Measurements from ENCODE around the gene FAM234B.
"Not testable (repeated sequence)": the region's sequence is repeated elsewhere in the genome, so short reads cannot be mapped to it uniquely, and the experiment has no call there.

Gene FAM234B

DNA sequence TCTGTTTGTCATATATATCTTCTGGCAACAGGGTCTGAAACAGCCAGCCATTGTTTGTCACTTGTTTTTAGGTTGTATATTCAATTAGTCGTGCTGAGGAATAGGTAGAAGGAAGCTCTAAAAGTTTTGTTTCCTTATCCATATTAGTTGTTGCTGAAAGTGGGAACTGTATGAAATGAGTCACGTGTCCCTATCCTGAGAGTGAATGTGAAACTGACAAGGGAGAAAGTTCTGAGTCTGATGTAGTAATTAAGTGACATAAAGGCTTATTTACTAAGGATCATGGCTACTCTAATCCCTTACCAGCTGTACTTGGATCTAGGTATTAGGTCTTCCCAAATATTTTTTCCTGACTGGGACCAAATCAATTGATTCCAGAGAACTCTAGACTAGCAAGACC is 16.4 kb downstream of the FAM234B start:
- DNase-seq (ENCODE audit: low read depth in 3 of 3): no peak

- no peak for DNase-seq (ENCODE audit: low read depth in 3 of 3)
These were observed 17.2 kb downstream of the FAM234B start for GRCh38 chr12:13061377-13061776.

DNA sequence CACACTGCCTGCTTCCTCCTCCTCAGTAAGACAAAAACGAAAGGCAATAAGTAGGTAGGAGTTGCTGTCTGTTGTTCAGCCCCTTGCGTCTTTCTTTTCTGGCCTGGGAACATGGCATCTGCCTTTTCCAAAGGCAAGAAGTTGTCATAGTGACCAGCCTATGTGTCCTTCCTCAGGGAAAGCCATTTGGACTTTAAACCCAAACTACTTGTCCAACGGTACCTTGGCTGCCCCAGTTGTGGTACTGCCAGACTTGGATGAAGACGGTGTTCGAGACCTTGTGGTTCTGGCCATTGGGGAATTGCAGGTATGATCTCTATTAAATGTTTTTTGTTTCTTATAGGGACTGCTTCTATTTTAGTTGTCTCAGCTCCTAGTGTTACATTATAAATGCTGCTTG is 18.5 kb downstream of the FAM234B start:
- DNase-seq (ENCODE audit: low read depth in 3 of 3): no peak

- no peak for DNase-seq (ENCODE audit: low read depth in 3 of 3)
These were observed 21.8 kb downstream of the FAM234B start for GRCh38 chr12:13066014-13066413.

DNA sequence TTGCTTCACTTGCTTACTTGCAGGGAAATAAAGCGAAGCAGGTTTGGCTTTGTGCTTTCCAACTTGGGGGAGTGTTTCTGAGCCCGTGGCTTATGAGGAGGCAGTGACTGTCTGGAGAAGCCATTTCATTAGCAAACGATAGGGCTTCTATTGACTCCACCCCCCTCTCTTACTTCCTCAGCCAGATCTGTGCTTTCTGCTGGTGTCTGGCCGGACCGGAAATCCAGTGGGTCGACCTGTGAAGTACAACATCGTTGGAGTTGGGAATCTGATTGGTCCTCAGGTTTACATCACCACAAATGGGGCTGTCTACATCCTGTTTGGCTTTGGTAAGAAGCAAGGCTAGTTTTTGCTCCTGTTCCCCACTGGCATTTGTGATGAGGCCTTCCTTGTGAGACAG is 22.3 kb downstream of the FAM234B start:
- DNase-seq (ENCODE audit: low read depth in 3 of 3): no peak

DNA sequence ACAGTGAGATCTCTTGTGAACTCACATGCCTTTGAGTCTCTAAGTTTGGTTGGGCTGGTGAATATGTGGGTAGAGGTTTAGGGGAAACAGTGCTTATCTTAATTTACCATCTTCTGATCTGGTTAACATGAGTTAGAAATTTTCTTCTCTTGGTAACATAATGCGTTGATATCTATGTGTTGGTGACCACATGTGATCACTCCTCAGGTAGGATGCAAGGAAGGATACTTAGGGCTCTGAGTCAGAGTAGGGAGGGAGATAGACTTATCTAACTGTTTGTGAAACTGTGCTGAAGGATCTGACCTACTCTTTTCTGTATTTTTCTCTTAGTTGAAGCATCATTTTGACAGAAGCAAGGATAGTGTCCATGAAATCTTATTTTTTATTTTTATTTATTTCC is 23.1 kb downstream of the FAM234B start:
- no peak for DNase-seq (ENCODE audit: low read depth in 3 of 3)

- DNase-seq (ENCODE audit: low read depth in 3 of 3): no peak
These were observed 25.2 kb downstream of the FAM234B start for GRCh38 chr12:13069380-13069779.

- no peak for DNase-seq (ENCODE audit: low read depth in 3 of 3)
These were observed 27.4 kb downstream of the FAM234B start for GRCh38 chr12:13071305-13072280.

- DNase-seq (ENCODE audit: low read depth in 3 of 3): no peak
These were observed 29.0 kb downstream of the FAM234B start for GRCh38 chr12:13073173-13073572.

- no peak for DNase-seq (ENCODE audit: low read depth in 3 of 3)
These were observed 30.4 kb downstream of the FAM234B start for GRCh38 chr12:13074396-13075117.

DNA sequence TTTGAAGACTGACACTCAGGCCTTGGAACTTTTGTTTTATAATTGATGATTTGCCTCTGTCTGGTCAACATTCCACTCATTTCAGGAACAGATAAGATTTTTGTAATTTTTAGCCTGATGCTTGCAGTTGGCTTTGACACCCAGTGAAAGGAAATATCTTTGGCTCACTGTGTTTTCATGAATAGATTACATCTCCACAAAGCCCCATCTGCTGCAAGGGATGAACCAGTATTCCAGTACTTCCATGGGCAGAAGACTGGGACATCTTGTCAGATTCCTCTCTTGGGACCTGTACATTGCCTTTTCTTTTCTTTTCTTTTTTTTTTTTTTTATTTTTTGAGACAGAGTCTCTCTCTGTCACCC is 30.9 kb downstream of the FAM234B start:
- DNase-seq (ENCODE audit: low read depth in 3 of 3): no peak

DNA sequence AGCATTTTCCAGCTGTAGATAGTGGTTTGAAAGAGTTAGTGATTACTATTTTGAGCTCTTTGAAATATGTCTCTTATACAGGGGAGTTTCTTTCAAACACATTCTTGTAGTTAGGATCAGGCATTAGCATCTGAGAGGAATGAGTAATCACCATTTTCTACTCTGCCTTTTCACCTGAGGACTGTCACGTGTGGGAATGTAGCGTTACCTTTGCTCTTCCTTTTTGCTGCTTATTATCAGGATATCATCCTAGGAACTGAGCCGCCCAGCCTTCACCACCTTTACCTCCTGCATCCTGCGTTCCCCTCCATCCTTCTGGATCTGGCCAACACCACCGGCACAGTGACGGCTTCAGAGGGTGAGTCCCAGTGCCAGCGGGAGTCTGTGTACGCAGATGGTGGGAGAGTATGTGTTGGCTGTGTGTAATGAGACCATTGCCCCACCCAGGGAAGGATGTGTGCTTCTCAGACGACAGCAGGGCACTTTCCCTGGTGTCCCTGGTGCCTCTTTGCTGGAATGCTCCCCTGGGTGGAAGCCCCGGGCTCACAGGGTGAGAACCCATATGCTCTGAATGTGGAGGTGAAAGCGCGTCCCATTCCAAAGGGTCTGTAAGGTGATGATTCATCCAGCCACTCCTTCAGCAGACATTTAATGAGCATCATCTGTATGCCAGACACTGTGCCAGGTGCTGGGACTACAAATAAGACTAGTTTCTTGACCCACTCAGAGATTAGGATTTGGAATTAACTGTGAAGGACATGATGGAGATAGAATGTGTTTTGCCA is 31.8 kb downstream of the FAM234B start:
- no peak for DNase-seq (ENCODE audit: low read depth in 3 of 3)

GRCh38 chr12:13079440-13079906 is 35.3 kb downstream of the FAM234B start:
- DNase-seq (ENCODE audit: low read depth in 3 of 3): no peak

GRCh38 chr12:13080266-13080665 is 36.1 kb downstream of the FAM234B start:
- no peak for DNase-seq (ENCODE audit: low read depth in 3 of 3)

- DNase-seq (ENCODE audit: low read depth in 3 of 3): no peak
These were observed 38.7 kb downstream of the FAM234B start for GRCh38 chr12:13082861-13083260.

DNA sequence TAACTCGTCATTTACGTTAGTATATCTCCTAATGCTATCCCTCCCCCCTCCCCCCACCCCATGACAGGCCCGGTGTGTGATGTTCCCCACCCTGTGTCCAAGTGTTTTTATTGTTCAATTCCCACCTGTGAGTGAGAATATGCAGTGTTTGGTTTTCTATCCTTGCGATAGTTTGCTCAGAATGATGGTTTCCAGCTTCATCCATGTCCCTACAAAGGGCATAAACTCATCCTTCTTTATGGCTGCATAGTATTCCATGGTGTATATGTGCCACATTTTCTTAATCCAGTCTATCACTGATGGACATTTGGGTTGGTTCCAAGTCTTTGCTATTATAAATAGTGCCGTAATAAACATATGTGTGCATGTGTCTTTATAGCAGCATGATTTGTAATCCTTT is 39.5 kb downstream of the FAM234B start:
- not testable (repeated sequence) for DNase-seq (ENCODE audit: low read depth in 3 of 3)

- no peak for DNase-seq (ENCODE audit: low read depth in 3 of 3)
These were observed 40.9 kb downstream of the FAM234B start for GRCh38 chr12:13084898-13085640.

GRCh38 chr12:13085968-13086686 is 41.9 kb downstream of the FAM234B start:
- no peak for DNase-seq (ENCODE audit: low read depth in 3 of 3)

- no peak for DNase-seq (ENCODE audit: low read depth in 3 of 3)
These were observed 43.6 kb downstream of the FAM234B start for GRCh38 chr12:13087766-13088165.

- DNase-seq (ENCODE audit: low read depth in 3 of 3): no peak
These were observed 44.3 kb downstream of the FAM234B start for GRCh38 chr12:13088496-13088895.

- no peak for DNase-seq (ENCODE audit: low read depth in 3 of 3)
These were observed 45.9 kb downstream of the FAM234B start for GRCh38 chr12:13090054-13090453.
